HG02759 (cell line): Measurements from ENCODE around the gene KLHL9.
A peak's percentile ranks its signal among the peaks of the same experiment; 100 is the strongest.

Source experiments
- ATAC-seq: cut with Tn5 transposase; IDR thresholded peaks from one replicate; pipeline ENCODE4 v1.9.1; 2021; ENCODE audit warnings: mild to moderate bottlenecking, moderate library complexity; ENCODE audit not compliant: unreplicated experiment

The KLHL9 gene

DNA sequence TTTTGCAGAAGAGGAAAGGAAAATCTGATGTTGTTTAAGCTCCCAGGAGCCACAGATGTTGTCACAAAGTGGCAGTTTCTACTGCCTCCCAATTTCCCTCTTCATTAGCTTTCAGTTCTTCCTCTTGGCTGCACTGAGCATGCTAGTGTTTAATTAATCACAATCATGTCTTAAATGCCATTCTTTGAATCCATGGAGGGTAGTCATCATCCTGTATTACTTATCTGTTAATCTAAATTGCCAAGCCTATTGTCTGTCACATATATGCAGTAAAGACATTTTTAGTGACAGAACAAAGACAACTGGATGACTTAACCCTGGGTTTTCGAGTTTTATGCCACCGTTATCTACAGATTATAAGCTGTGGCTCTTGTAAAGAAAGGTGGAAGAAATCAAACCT, 14.7 kb downstream of the KLHL9 start:
- ATAC-seq: no peak

- ATAC-seq: peak; percentile 69
These were observed 17.0 kb downstream of the KLHL9 start for GRCh38 chr9:21317956-21318923.

GRCh38 chr9:21316860-21317259, 18.3 kb downstream of the KLHL9 start:
- ATAC-seq: no peak

DNA sequence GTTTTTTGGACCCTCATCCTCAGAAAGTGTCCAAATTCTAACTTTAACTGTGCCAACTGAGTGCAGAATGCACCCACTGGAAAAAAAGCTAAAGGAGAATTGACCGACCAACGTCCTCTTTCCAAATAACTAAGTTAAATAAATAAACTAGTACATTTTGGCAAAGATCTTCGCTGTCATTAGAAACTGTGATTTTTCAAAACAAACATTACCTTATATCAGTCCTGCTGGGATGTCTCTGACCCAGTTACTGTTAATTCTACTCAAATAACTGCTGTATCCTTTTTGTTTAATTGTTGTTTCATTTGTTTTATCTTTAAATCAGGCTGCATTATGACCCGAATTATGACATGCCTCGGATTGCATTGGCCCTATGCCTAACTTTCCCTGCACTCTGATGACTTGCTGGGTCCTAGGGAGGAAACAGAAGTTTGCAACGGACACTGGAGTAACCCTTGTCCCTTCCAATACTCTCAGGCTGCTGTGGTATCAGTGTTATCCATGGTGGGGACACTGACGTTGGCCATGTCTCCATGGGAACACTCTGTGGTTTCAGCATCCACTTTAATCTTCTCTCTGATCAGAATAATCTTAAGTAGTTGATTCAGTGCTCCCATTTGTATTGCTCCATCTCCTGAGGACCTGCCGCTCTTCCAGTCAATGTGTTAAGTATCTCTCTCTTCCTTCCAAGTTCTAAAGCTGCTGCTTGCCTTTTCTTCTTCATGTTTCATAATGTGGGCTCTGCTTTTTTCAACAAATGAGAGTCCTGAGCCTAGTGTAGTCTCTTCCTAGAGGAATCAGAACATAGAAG, 19.0 kb downstream of the KLHL9 start:
- ATAC-seq: no peak

DNA sequence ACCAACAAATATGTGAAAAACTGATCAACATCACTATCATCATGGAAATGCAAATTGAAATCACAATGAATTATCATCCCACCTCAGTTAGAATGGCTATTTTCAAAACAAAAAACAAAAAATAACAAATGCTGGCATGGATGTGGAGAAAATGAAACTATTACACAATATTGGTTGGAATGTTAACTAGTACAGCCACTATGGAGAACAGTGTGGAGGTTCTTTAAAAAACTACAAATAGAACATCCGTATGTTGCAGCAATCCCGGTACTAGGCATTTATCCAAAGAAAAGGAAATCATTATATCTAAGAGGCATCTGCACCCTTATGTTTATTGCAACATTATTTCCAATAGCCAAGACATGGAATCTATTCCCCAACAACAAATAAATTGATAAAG, 21.1 kb downstream of the KLHL9 start:
- no peak for ATAC-seq

DNA sequence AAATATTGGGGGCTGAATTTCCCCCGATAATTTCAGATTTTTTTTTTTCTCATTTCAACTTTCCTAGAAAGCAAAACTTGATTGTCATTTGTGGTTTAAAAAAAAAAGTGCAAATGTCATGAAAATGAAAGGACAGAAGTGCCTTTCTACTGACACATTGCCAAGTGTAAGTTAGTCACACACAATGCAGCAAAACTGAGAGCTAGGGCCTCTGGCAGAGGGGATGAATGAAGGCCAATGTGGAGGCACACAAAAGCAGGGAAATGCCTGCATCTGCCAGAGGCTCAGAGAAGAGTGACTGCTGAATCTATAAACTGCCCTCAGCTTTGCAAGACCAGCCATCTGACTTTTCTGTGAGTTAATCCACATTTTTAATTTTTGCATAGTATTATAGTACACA, 23.3 kb downstream of the KLHL9 start:
- no peak for ATAC-seq

- ATAC-seq: no peak
These were observed 30.0 kb downstream of the KLHL9 start, which contains the start of gene IFNA5 for GRCh38 chr9:21305213-21305612. IFNA5 (minus strand) TSS chr9:21305313; CDS start chr9:21305256, 57 bp downstream.

DNA sequence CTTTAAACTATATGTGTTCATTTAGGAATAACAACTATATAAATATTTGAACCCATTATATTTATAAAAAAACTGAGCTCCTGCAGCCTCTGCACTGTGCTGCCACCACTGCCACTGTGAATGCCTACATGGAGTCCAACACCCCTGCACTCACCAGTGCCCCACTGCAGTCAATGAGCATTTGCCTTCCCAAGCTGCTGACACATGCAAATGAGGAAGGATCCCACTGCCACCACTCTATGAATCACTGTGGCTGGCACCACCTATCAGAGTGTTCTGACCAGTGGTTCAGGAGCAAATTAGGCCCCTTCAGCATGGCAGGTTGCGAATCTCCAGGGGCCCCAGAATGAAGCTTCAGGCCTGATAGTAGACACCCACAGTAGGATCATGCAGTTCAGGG, 39.2 kb downstream of the KLHL9 start:
- ATAC-seq: no peak

DNA sequence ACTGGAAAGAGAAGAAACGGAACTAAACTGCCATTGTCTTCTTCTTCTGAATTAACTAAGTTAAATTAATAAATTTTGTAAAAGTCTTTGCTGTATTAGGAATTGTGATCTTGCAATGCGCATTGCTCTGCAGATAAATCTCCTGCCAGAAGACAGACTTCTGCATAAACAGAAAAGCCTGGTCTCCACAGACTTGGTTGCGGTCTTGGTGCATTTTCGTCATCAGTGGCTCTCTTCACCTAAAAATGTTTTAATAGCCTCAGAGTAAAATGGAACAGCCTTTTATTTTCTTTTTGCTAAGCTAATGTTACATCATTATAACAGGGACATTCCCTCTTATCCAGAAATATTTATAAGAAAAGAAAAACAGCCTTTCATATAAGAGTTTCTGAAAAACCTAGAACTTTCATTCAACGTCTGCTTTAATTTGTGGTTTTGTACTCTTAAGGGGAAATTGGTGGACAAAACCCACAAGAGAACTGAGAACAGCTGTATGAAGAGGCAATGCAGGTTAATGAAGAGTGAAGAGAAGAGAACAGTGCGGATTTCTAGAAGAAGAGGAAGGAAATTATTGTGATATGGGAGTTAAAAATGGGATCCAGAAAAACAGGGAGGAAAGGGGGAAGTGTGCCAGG, 40.2 kb downstream of the KLHL9 start:
- peak; percentile 60 for ATAC-seq

DNA sequence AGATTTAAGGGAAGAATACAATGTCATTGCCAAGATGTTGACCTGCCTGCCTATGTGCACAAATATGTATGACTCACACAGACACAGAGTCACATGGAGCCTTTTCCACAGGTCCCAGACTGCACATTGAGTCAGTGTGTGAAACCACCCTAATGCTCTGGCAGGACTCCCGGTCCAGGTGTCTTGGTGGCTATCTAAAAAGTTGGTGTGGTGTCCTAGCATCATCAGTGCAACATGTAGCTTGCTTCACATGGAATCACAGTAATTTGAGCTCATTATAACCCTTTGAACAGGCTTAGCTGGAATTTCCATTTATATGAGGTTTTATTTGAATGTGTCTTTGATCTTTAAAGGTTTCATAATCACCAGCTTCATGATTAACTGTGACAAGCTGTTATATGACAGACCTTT, 40.8 kb downstream of the KLHL9 start:
- ATAC-seq: peak; percentile 72

DNA sequence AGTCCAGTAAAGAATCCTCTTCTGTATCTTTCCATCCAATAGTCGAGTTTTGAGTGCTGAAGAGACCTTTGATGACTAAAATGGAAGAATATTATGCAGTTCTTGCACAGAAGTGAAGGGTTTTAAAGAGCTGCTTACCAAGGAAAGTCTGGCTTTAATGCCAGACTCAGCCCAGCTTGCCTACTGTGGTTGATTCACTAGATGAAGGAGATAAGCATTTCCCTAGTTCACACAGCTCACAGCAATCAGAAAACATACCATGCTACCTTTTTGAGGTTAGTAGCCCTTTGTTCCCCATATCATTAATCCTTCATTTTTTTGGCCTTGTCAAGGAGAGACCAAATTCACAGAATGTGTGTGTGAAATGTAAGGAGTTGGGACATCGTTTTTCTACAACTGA, 45.4 kb downstream of the KLHL9 start:
- ATAC-seq: no peak

DNA sequence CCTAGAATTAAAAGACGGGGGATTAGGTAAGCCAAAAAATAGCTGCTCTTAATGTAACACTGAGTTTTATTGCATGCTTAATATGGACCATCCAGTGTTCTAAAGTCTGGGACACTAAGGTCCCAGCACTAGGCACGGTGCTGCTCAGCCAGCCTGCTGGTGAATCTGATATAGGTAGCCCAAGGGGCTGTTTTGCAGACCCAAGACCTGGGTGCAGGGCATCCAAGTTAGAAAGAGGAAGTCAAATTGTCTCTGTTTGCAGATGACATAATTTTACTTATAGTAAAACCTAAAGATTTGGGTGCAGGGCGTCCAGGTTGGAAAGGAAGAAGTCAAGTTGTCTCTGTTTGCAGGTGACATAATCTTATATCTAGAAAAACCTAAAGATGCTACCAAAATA, 47.9 kb downstream of the KLHL9 start:
- no peak for ATAC-seq

DNA sequence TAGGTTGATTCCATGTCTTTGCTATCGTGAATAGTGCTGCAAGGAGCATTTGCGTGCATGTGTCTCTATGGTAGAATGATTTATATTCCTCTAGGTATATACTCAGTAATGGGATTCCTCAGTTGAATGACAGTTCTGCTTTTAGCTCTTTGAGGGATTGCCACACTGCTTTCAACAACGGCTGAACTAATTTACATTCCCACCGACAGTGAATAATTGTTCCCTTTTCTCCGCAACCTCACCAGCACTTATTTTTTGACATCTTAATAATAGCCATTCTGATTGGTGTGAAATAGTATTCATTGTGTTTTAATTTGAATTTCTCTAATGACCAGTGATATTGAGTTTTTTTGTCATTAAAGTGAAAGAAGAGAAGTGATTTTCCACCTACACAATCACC, 48.5 kb downstream of the KLHL9 start:
- no peak for ATAC-seq

GRCh38 chr9:21286099-21286498, 49.1 kb downstream of the KLHL9 start:
- no peak for ATAC-seq

DNA sequence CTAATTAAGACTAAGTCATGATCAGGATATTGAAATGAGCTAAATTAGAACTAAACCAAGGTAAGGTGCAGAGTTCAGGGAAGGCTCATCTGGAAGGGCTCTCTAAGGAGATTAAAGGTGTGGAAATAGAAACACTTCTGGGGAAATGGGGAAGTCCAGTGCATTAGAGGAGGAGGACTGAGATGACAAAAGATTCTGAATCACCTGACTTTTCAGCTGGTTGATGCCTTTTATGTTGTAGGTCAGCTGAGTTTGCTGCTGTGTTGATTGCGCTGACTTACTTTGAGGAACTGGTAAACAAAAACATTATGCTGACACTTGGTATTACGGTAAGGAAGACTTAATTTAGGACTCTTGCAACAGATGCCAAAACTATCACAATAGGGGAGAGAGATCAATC, 53.9 kb downstream of the KLHL9 start:
- ATAC-seq: no peak
